ENCODE results near the gene ACSS2. TPM values are rescaled to one million over a fixed set of nuclear protein-coding genes. Genes with fewer than 3 reads are reported as not detected.

ACSS2 gene
- total and polyA plus RNA-seq, 2 of the 8 experiments (the other 6 are each of a cell fraction or from before 2014, with no cell fraction given), result 17.7 to 24.2 TPM

DNA sequence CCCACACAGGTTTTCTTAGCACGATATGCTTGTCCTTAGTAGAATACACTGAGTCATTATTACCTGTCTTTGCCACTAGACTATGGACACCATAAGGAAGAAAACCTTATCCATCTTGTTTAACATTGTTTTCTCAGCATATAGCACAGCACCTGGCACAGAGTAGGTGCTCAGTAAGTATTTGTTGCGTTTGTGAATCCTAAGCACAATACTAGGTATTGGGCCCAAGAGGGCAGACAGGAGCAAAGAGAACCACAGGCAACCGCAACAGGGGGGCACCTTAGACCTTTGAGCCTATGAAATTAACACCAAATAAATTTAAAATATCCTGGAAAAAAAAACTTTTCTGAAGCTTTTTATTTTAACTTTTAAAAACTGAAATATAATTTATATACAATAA, 47.2 kb upstream of the ACSS2 start (continued):
- TF ChIP-seq, protein P1, sequence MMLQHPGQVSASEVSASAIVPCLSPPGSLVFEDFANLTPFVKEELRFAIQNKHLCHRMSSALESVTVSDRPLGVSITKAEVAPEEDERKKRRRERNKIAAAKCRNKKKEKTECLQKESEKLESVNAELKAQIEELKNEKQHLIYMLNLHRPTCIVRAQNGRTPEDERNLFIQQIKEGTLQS (IDR thresholded peaks at IDR 0.05; ENCODE audit: insufficient read depth, low read depth, low read length), result no peak
